Renal cortical epithelial cell (primary cell): ENCODE measurements around the gene SYNGR1. TPM values are rescaled to one million over a fixed set of nuclear protein-coding genes. Genes with fewer than 3 reads are reported as not detected.

Source experiments
- DNase-seq: peaks from one replicate; pipeline ENCODE4 v3.0.0-alpha.2; 2011; ENCODE audit warnings: low read depth
- total RNA-seq: library from RNA; depleted of rRNA; stranded (reverse); fragments of >200 nt; gene quantifications from 2 replicates; pipeline ENCODE4 v1.2.3, GENCODE V29; 2014

Gene SYNGR1
- total RNA-seq, 1 donor from 2014 or later: 11.9 TPM

DNA sequence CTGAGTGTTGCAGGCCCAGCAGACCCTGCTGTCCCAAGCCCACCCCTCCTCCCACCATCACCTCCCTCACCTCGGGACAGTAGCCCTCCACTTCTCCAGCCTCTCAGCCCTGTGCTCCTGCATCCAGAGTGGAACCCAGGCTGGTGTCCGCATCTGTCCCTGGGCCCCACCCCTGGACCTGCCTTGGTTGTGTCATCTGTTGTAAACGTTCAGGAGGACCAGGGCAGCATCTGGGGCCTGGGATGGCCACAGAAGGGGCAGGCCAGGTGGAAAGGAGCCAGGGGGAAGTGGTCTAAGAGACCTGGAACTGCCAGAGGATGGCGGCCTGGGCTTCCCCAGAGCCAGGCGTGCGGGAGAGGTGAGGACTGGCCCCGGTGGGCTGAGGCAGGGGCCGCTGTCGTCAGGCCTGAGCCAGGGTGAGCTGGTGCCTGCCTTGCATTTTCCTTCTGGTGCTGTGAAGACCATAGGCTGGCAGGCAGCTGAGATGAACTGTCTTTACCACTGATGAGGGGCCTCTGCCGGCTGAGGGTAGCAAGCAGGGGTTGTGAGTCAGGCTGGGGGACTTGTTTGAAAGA, 80.9 kb downstream of the SYNGR1 start:
- no peak for DNase-seq

GRCh38 chr22:39431216-39431801, 81.5 kb downstream of the SYNGR1 start:
- DNase-seq: no peak

DNA sequence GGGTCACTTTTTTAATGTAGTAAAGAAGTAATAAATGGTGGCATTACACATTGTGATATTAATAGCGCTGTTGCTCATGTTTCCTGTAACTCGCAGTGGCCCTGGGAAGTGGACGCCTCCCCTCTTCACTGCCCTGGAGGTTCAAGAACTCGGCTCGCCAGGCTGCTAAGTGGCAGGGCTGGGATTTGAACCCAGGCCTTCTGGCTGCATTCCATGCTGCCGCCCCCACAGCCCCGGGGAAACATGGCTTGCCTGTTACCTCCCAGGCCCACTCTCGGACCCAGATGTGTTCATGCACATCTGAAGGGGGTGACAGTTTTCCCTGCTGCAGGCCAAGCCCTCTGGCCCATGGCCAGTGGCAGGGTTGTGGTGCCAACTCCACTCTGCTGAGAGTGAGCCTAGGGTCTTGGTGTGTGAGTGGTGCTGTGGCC, 82.0 kb downstream of the SYNGR1 start:
- no peak for DNase-seq

DNA sequence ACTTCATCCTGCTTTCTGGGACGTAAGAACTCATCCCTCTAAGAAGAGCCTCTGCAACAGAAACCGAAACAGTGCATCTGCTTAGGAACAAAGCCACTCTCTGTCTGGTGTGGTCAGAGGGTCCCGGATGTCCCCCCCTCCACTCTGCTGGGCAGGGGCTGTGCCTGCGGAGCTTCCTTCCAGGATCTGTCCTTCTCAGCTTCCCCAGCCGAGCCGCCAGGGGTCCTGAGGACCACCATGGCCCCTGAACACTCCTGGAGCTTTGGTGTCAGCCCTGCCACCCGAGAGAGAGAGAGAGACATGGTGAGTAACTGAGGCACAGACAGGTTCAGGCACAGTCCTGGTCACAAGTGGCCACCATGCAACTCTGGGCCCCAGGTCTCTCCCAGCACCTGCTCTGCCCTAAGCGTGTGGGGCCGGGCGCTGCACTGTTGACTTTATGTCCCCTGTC, 82.6 kb downstream of the SYNGR1 start:
- no peak for DNase-seq

DNA sequence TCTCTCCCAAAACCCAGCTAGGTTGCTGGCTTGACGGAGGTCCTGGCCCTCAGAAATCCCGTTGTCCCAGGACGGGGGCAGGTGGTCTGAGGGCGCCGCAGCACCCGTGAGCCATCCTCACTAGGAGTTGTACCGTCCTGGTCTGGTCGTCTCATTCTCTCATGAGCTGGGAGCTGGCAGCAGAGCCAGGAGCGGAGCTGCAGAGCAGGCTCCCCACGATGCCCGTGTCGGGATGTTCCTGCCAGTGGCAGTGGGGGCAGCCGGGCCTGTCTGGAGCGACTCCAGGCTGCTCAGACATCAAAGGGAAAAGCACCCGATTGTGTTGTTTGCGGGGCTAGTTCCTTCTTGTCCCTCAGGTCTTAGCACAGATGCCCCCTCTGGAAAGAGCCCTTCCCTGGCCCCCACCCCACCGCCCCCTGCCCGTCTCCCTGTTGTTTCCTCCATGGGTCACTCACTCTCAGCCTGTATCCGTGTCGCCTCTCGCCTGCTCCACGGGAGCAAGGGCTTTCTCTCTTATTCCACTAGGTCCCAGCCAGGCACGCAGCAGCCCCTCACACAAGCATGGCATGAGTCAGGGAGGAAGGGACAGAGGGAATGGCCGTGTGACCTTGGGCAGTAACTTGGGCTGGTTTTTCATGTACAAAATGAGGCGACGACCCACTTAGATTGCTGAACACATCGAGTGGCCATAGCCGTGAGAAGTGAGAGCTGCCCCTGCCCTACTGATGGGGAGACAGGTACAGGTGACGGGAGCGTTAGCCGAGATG, 83.9 kb downstream of the SYNGR1 start:
- no peak for DNase-seq

DNA sequence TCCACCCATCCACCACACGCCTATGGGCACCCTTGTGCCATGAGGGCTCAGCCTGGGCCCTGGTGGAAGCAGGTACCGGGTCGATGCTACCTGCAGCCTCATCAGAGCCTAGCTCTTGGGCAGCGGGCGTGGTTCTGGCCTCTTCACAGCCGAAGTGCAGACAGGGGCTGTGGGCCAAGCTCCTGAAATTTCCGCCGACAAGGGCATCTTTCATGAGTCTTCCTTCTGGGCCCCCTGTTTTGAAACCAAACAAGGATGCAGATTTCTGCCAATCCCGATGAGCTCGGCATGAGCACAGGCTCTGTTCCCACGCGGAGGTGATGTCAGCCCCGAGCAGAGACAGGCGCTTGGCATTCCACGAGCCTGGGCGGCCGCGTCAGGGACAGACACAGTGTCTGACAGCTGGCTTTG, 84.5 kb downstream of the SYNGR1 start:
- DNase-seq: no peak

GRCh38 chr22:39434721-39435120, 84.9 kb downstream of the SYNGR1 start:
- no peak for DNase-seq

Other genes starting within 250 kb of the SYNGR1 start
- gene CBX7, start 197.3 kb upstream of the SYNGR1 start, total RNA-seq: 1.7 and 5.7 TPM in 2 replicates
- gene PDGFB, start 105.0 kb upstream of the SYNGR1 start, total RNA-seq: 63.6 and 66.9 TPM in 2 replicates
- 1,714 and 3,145 TPM in 2 replicates for gene RPL3, start 30.4 kb upstream of the SYNGR1 start, total RNA-seq
- gene TAB1, start 49.8 kb downstream of the SYNGR1 start, total RNA-seq: 7.5 and 18.7 TPM in 2 replicates
- 0.40 TPM in 1 of 2 replicates, not detected in the other for gene MGAT3, start 107.0 kb downstream of the SYNGR1 start, total RNA-seq
- gene MIEF1, start 152.3 kb downstream of the SYNGR1 start, total RNA-seq: 21.4 and 29.4 TPM in 2 replicates
- 177 and 255 TPM in 2 replicates for gene ATF4, start 170.6 kb downstream of the SYNGR1 start, total RNA-seq
- gene RPS19BP1, start 182.8 kb downstream of the SYNGR1 start, total RNA-seq: 47.1 and 49.5 TPM in 2 replicates
- gene CACNA1I, start 220.8 kb downstream of the SYNGR1 start, total RNA-seq: 0.10 TPM in 1 of 2 replicates, not detected in the other